Prostate gland (tissue), 2 donors: ENCODE results near the gene NOVA1. TPM values are rescaled to one million over a fixed set of nuclear protein-coding genes. Genes with fewer than 3 reads are reported as not detected.

Experiments used
- DNase-seq: peaks from one replicate; pipeline ENCODE4 v3.0.0-alpha.2; 2019; ENCODE audit warnings: low spot score
- H3K27ac ChIP-seq, 2 donors: fragments of 200-600 bp; sonication (generic); 2 replicates each; pipeline ENCODE4 v1.5.1; 2017 to 2019
- H3K27me3 ChIP-seq: fragments of 200-600 bp; sonication (generic); replicated peaks from 2 replicates; pipeline ENCODE4 v1.5.1; 2019; ENCODE audit not compliant: insufficient read depth
- H3K36me3 ChIP-seq, 2 donors: fragments of 200-600 bp; sonication (generic); 1 replicate in 1 of 2; 2 replicates in 1 of 2; pipeline versions ENCODE4 v1.5.1 to v1.8.1; 2017 to 2019
- H3K4me1 ChIP-seq: fragments of 200-600 bp; sonication (generic); replicated peaks from 2 replicates; pipeline ENCODE4 v1.5.1; 2019
- H3K4me3 ChIP-seq, 2 donors: fragments of 200-600 bp; sonication (generic); 2 replicates each; pipeline ENCODE4 v1.5.1; 2017 to 2019
- H3K9me3 ChIP-seq: fragments of 200-600 bp; sonication (generic); 2 replicates; pipeline ENCODE4 v1.5.1; 2017
- CTCF ChIP-seq, 4 experiments: fragments of 200-600 bp in 2 of 4; fragments of 450-650 bp in 2 of 4; sonication (generic) in 2 of 4; IDR thresholded peaks; 1 replicate in 3 of 4; 2 replicates in 1 of 4; pipeline ENCODE4 v1.5.1; 2016 to 2019; ENCODE audit warnings: antibody characterized with exemption in 4 of 4, mild to moderate bottlenecking in 2 of 4, moderate library complexity in 2 of 4
- POLR2A ChIP-seq: fragments of 450-650 bp; IDR thresholded peaks from one replicate; pipeline ENCODE4 v1.6.1; 2016; ENCODE audit warnings: antibody characterized with exemption, mild to moderate bottlenecking
- POLR2AphosphoS5 ChIP-seq: sonication (generic); formaldehyde crosslinking; IDR thresholded peaks from one replicate; pipeline ENCODE4 v1.6.1; 2017; ENCODE audit warnings: antibody characterized with exemption
- WGBS: methylation state at CpG from one replicate; pipeline ENCODE4 v1.1.5; 2018; 5-methylcytosine and 5-hydroxymethylcytosine counted together
- intact Hi-C: fragments of 100-400 bp; cut with DNase I; formaldehyde crosslinking; loops from one replicate; pipeline ENCODE4 v1.14.2; 2022
- total RNA-seq, 2 donors: library from RNA; depleted of rRNA; stranded (reverse); fragments of >200 nt; gene quantifications; one replicate each; pipeline ENCODE4 v1.1.0, GENCODE V29; 2016

The NOVA1 gene
- total RNA-seq, 2 donors from 2014 or later: 1.8 to 8.1 TPM

- no peak for DNase-seq
- Histone ChIP-seq H3K4me1 (no peaks in the 10 kb centered on the region), H3K9me3 (no peaks in the 10 kb centered on the region), H3K27ac (peak overlapping the region; percentile 71 to 82), H3K36me3 (no peaks in the 10 kb centered on the region), H3K4me3 (peak overlapping the region; percentile 44 to 56), H3K27me3 (no peaks in the 10 kb centered on the region)
- TF ChIP-seq POLR2A: no peak
- TF ChIP-seq POLR2AphosphoS5: no peak
- no peak for TF ChIP-seq CTCF (IDR thresholded peaks at IDR 0.05)
- intact Hi-C loops: no loop called here
- under 1% methylated on average over 33 of the region's 33 CpGs for WGBS
Measured at GRCh38 chr14:26597071-26597588, 703 bp downstream of the NOVA1 start.

- Histone ChIP-seq H3K4me3 (peak overlapping the region; percentile 44 to 56), H3K36me3 (no peaks in the 10 kb centered on the region), H3K9me3 (no peaks in the 10 kb centered on the region), H3K27ac (peak overlapping the region; percentile 71 to 82), H3K27me3 (no peaks in the 10 kb centered on the region), H3K4me1 (no peaks in the 10 kb centered on the region)
- 2% methylated on average over 21 of the region's 21 CpGs for WGBS
- TF ChIP-seq CTCF (IDR thresholded peaks at IDR 0.05): no peak
- TF ChIP-seq POLR2A: no peak
- TF ChIP-seq POLR2AphosphoS5: no peak
- intact Hi-C loops: no loop called here
- DNase-seq: no peak
Measured at GRCh38 chr14:26596543-26597061, 1.2 kb downstream of the NOVA1 start.

GRCh38 chr14:26595926-26596542 is 1.8 kb downstream of the NOVA1 start:
- Histone ChIP-seq H3K27ac (no peak overlapping the region), H3K9me3 (no peaks in the 10 kb centered on the region), H3K4me1 (no peaks in the 10 kb centered on the region), H3K36me3 (no peaks in the 10 kb centered on the region), H3K27me3 (no peaks in the 10 kb centered on the region), H3K4me3 (peak overlapping the region; percentile 44 to 56)
- DNase-seq: no peak
- TF ChIP-seq CTCF (IDR thresholded peaks at IDR 0.05): no peak
- no peak for TF ChIP-seq POLR2A
- TF ChIP-seq POLR2AphosphoS5: no peak
- 25% methylated on average over 8 of the region's 8 CpGs for WGBS
- intact Hi-C loops: no loop called here

GRCh38 chr14:26594756-26595545 is 2.9 kb downstream of the NOVA1 start:
- intact Hi-C loops: no loop called here
- WGBS: 86% methylated on average over 2 of the region's 2 CpGs
- no peaks in the 10 kb centered on the region for H3K27me3 ChIP-seq
- TF ChIP-seq POLR2AphosphoS5: no peak
- TF ChIP-seq POLR2A: no peak
- TF ChIP-seq CTCF (IDR thresholded peaks at IDR 0.05): no peak
- no peak overlapping the region for H3K4me3 ChIP-seq
- H3K9me3 ChIP-seq: no peaks in the 10 kb centered on the region
- H3K36me3 ChIP-seq: no peaks in the 10 kb centered on the region
- H3K4me1 ChIP-seq: no peaks in the 10 kb centered on the region
- H3K27ac ChIP-seq: no peak overlapping the region
- DNase-seq: no peak
